Ovary (tissue), 3 donors: ENCODE measurements around the gene IGSF11.

Source experiments
- CTCF ChIP-seq, 3 donors: fragments of 450-650 bp in 2 of 3; fragments of 200-600 bp in 1 of 3; IDR thresholded peaks; one replicate each; pipeline versions ENCODE4 v1.5.1 to v1.8.0; 2016 to 2022; ENCODE audit warnings: antibody characterized with exemption in 3 of 3, mild to moderate bottlenecking in 1 of 3
- EP300 ChIP-seq: sonication (generic); formaldehyde crosslinking; IDR thresholded peaks from one replicate; pipeline ENCODE4 v1.6.1; 2017; ENCODE audit warnings: antibody characterized with exemption
- POLR2A ChIP-seq: fragments of 450-650 bp; IDR thresholded peaks from one replicate; pipeline ENCODE4 v1.6.1; 2017; ENCODE audit warnings: antibody characterized with exemption, mild to moderate bottlenecking, moderate library complexity
- donor health status: DM: no; HTN: no; CAD: no.

GRCh38 chr3:119035014-119035346, 334 bp upstream of the IGSF11 start:
- TF ChIP-seq POLR2A (no peak), CTCF (IDR thresholded peaks at IDR 0.05) (no peak), EP300 (no peak)
